ENCODE data around the gene UNC13A. TPM values are rescaled to one million over a fixed set of nuclear protein-coding genes. Genes with fewer than 3 reads are reported as not detected.

The UNC13A gene
- total RNA-seq, 1 experiment from 2014 or later = 29.0 TPM

- TF ChIP-seq ZBTB33 (IDR thresholded peaks at IDR 0.05; ENCODE audit: extremely low read depth, insufficient replicate concordance, low read length) = no peak
- no peak for TF ChIP-seq ELF1 (IDR thresholded peaks at IDR 0.05; ENCODE audit: borderline replicate concordance, low read depth)
- TF ChIP-seq EZH2phosphoT487 (IDR thresholded peaks at IDR 0.05; ENCODE audit: borderline replicate concordance) = no peak
Observed at GRCh38 chr19:17599780-17600179, 88.4 kb downstream of the UNC13A start (continued).

- no peak overlapping the region for H3K4me2 ChIP-seq (ENCODE audit: low read length)
- no peak overlapping the region for H3K4me3 ChIP-seq (replicated peaks in 1 of 2; ENCODE audit: low read depth in 1 of 2, low read length in 2 of 2)
- intact Hi-C loops (cut with micrococcal nuclease) = no loop called here
- TF ChIP-seq MAX (IDR thresholded peaks at IDR 0.05) (no peak), TCF7L2 (IDR thresholded peaks at IDR 0.05; ENCODE audit: borderline replicate concordance, extremely low read depth, insufficient read depth, insufficient read length) (no peak), POLR2A (IDR thresholded peaks at IDR 0.05; ENCODE audit: borderline replicate concordance, extremely low read depth, insufficient read depth, insufficient read length) (no peak), YY1 (IDR thresholded peaks at IDR 0.05; ENCODE audit: extremely low read depth, insufficient replicate concordance, low read depth, low read length) (no peak), SP1 (IDR thresholded peaks at IDR 0.05; ENCODE audit: low read depth) (no peak), SRF (IDR thresholded peaks at IDR 0.05; ENCODE audit: low read depth) (no peak), REST (IDR thresholded peaks at IDR 0.05; ENCODE audit: low read depth) (no peak), CEBPB (IDR thresholded peaks at IDR 0.05; ENCODE audit: low read depth) (no peak), CTCF (IDR thresholded peaks at IDR 0.05 in 2 of 3, conservative IDR thresholded peaks at IDR 0.05 in 1 of 3; ENCODE audit: borderline replicate concordance in 1 of 3, insufficient read depth in 1 of 3, low read depth in 2 of 3, low read length in 2 of 3) (no peak), ATF3 (IDR thresholded peaks at IDR 0.05) (no peak), RAD21 (IDR thresholded peaks at IDR 0.05; ENCODE audit: low read depth) (no peak), ZFX (IDR thresholded peaks at IDR 0.05) (no peak)
- RAD21 ChIA-PET (ENCODE audit: low non-redundant PET in 1 of 2, low total read pairs in 2 of 2, uncharacterized antibody in 2 of 2, unreplicated experiment in 2 of 2) = no interaction called here
- no peaks in the 10 kb centered on the region for H3K9me2 ChIP-seq (ENCODE audit: insufficient read depth)
- no peaks in the 10 kb centered on the region for H3K79me2 ChIP-seq (ENCODE audit: insufficient read depth, low read length)
- no peaks in the 10 kb centered on the region for H3K9me3 ChIP-seq (ENCODE audit: control insufficient read depth in 1 of 2, insufficient read depth in 1 of 2, low read depth in 1 of 2, low read length in 2 of 2)
- DNase-seq (ENCODE audit: low read depth, low spot score) (no peak), ATAC-seq (no peak)
- no peaks in the 10 kb centered on the region for H3K4me1 ChIP-seq (ENCODE audit: control insufficient read depth in 1 of 2, insufficient read depth in 2 of 2, low read length in 2 of 2)
- no TSS peak for BruUV-seq (replicated peaks)
- no peaks in the 10 kb centered on the region for H3K27me3 ChIP-seq (ENCODE audit: insufficient read depth, low read length)
- H3K36me3 ChIP-seq (ENCODE audit: control insufficient read depth in 1 of 2, insufficient read depth in 2 of 2, low read length in 2 of 2) = no peaks in the 10 kb centered on the region
- no peak overlapping the region for H3K9ac ChIP-seq (ENCODE audit: low read length)
- no peaks in the 10 kb centered on the region for H4K20me1 ChIP-seq (ENCODE audit: insufficient read depth)
- POLR2A ChIA-PET = interaction anchor here (1.2 kb wide), 1 partner anchor 19 kb away, joined by 3 read pairs; no protein-coding TSS in a partner anchor
- H3K27ac ChIP-seq (ENCODE audit: low read depth, low read length) = no peak overlapping the region
- CTCF ChIA-PET = no interaction called here
- no peak overlapping the region for H2AFZ ChIP-seq (ENCODE audit: low read depth, low read length, poor library complexity, severe bottlenecking)
Observed at GRCh38 chr19:17598953-17599352, 89.2 kb downstream of the UNC13A start.

All from HCT116 (cell line).